ENCODE data around the gene TMEM198. TPM values are rescaled to one million over a fixed set of nuclear protein-coding genes. Genes with fewer than 3 reads are reported as not detected.
A peak's percentile ranks its signal among the peaks of the same experiment; 100 is the strongest.

TMEM198 gene
- total RNA-seq, 2 donors from 2014 or later, result 3.0 to 3.2 TPM

DNA sequence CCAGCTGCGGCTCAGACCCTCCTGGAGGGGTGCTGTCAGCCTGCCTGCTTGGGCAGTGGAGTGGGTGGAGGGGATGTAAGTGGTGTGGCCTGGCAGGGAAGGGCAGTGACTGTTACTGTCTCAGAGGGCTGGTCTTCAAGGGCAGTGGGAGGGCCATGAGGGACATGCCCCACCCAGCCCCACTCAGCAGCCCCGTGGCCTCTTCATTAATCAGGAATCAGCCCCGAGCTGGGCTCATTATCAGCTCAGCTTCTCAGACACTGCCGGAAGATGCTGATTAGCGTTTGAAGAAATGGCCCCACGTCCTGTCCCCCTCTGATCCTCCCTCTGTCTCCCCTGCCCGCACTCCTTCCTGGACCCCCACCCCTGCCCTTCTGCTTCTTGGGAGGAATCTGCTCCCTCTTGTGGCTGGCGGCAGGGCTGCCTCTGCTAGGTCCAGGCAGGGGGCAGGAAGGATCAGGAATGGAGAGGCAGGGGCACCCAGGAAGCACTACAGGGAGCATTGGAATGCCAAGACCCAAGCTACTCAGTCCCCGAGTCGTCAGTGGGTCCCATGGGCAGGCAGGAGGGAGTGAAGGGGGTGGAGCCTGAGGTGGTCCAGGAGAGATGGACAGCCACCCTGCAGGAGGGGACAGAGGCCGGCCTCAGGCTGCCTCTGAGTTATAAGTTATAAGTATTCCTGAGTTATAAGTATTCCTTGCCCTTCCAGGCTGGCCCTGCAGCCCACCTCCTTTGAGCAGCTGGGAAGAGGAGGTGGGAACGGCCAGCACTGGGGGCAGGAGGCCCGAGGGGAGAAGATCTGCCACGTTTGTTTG lies 22.6 kb upstream of the TMEM198 start:
- intact Hi-C loops (cut with DNase I), result no loop called here
- no peak for DNase-seq (ENCODE audit: low spot score)

DNA sequence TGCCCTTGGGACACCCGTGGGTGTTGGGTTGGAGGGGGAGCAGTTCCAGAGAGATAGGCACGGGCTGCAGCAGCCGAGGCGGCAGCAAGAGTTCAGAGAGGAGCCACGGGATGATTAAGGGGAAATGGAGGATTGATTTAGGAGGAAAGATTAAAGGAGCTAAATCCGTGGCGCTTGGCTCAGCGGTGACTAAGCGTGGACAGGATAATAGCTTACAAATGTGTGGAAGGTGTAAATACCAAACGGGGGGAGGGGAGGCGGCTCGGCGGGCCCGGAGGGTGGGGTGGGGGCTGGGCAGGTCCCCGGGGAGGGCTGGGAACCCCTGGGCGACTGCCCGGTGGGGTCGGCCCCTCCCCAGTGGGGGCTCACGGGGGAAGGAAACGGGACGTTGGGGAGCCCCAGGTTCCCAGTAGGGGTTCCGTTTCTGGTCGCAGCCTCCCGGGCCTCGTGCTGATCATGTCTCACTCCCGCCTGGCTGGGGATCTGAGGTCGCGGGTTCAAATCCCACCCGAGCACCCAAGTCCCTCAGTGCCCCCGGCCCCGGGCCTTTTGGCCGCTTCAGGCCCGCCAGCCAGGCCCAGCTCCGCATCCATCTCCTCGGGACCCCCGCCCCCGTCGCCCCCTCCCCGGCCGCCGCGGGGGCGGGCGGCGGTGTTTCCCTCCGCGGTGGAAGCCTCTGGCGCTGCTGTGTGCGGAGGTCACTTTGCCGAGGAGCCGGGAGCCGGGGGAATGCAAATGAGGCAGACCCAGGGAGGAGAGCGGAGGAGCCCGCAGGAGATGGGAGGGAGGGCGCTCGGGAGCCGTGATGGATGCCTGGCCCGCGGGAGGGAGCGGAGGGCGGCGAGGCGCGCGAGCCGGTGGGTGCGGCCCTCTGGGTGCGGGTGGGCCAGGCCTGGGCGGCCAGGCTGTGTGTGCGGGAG lies 21.5 kb upstream of the TMEM198 start:
- intact Hi-C loops (cut with DNase I), result no loop called here
- DNase-seq (ENCODE audit: low spot score), result no peak

DNA sequence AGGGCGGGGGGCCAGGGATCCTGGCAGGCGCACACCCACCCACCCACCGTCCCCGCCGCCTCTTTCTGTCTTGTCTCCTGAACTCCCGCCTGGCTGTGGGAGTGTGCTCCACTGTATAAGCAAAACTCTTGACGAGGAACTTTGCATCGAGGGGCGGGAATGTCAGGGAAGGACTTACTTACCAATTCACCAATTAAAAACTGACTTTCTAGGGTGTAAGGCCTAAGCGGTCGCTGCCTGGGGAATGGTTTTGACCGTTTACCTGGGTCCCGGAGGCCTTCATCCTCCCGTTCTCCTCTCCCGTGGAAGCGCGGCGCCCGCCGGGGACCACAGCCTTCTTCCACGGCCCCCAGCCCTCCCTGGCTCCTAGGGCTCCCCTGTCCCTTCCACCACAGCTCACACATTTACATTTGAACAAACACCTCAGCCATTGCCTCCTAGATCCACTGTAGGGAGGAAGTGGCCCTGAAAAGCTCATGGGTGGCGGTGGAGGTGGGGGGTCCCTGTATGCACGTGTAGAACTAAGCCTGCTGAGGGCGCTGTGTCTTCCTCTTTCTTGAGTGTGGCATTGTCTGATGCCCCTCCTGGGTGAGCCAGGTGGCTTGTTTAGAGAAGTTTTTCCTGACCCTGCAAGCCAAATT lies 20.7 kb upstream of the TMEM198 start:
- no peak for DNase-seq (ENCODE audit: low spot score)
- intact Hi-C loops (cut with DNase I), result no loop called here

DNA sequence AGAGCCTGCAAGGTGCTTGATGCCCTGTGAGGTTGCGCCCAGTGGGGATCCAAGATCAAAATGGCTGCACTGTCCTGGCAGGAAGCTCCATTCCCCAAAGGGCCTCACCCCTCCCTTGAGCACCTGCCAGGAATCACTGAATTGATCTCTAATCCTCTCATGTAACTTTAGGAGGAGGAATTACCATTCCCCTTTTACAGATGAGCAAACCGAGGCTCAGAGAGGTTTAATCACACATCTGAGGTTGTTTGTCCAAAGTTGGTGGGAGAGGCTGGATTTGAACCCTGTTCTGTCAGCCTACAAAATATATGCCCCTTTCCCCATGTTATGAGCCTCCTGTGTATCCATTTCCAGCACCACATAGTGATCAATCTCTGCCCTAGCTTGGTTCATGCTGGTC lies 19.0 kb upstream of the TMEM198 start:
- intact Hi-C loops (cut with DNase I), result loop anchor here in 1 of 2 donors (5.0 kb wide), 1 partner anchor 123 kb away; no protein-coding TSS in a partner anchor
- no peak for DNase-seq (ENCODE audit: low spot score)

DNA sequence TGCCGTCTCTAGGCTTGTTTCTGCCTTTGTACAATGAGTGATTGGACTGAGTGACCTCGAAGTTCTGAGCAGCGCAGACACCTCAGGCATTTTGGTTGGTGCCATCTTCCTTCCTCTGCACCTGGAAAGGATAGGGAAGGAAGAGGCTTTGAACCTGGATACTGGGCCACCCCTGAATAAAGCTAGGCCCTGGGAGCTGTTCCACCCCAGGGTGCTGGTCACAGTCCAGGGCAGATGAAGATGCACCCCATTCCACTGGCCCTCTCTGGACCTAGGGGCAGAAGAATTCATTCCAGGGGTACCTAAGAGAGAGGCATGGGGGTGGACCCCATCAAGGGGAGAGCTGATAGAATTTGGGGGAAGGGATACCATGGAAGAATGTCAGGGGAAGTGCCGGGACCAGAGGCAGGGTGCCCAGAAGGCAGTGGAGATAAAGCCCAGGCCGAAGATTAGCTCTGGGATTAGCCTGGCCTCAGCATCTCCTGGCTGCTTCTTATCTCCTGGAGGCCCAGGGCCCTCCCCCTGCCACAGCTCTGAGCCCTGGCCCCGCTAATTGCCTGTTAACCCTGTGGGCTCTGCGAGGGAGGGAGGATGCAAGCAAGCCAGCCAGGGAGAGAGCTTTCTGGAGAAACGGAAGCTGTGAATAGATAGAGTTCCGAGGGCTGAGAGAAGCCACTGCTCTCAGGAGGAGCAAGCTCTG lies 18.1 kb upstream of the TMEM198 start:
- DNase-seq (ENCODE audit: low spot score), result no peak
- intact Hi-C loops (cut with DNase I), result loop anchor here in 1 of 2 donors (5.0 kb wide), 1 partner anchor 123 kb away; no protein-coding TSS in a partner anchor

DNA sequence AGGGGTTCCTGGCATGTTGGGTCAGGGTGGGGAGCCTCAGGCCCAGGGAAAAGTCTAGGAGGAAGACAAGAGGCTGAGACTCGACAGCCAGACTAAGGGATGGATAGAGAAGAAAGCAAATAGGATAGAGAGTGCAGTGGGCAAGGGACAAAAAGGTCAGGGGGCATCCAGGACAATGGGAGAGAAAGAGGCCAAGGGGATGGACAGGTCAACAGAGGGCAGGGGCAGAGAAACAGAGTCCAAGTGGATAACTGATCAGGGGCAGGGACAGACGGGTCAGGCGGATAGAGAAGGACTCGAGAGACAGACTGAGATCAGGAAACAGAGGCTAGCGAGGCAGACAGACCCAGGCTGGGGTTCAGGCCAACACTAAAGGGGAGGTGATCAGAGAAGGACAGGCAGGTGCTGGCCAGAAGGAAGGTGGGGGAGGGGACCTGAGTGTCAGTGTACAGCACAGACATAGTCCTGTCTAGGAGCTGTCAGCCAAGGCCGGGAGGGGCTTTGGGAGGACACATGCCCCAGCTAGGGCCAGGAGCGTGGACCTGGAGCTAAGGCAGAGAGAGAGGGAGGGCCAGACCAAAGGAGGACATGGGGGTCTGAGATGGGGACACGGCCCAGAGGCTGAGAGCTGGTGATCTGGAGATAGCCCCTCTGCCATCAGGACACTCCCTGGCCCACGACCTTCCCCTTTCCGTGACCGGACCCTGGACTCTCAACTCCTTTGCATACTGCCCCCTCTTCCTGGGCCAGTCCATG lies 17.3 kb upstream of the TMEM198 start:
- DNase-seq (ENCODE audit: low spot score), result no peak
- intact Hi-C loops (cut with DNase I), result loop anchor here in 1 of 2 donors (5.0 kb wide), 1 partner anchor 124 kb away; no protein-coding TSS in a partner anchor

DNA sequence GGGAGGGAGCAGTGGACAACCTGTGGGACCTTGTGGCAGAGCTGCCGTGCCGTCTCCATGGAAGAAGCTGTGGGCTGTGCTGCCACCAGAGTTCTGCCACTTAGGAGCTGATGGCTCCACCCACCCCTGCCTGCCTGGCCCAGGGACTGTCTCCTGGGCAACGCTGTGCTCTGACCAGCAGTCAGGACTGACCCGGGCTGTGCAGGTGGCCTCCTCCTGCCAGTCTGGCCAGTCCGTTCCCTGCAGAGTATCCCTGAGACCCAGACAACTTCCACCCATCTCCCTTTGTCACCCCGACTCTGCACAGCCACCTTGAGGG lies 16.8 kb upstream of the TMEM198 start:
- DNase-seq (ENCODE audit: low spot score), result no peak
- intact Hi-C loops (cut with DNase I), result loop anchor here in 1 of 2 donors (5.0 kb wide), 1 partner anchor 125 kb away; no protein-coding TSS in a partner anchor

DNA sequence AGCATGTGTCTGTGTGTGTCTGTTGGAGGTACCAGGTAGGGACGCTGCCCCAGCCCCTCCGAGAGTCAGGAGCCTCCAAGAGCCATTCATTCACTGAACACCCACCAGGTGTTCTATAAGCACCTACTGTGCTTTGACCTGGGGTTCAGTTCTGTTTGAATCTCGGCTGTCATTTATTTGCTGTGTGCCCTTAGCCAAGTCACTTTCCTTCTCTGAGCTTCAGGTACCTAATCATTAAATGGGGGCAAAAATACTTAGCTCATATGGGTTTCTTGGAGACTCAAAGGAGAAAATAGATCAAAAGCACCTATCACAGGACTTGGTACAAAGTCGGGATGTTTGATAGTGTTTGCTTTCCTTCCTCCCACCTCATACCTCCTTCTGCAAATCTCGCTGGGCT lies 16.4 kb upstream of the TMEM198 start:
- no peak for DNase-seq (ENCODE audit: low spot score)
- intact Hi-C loops (cut with DNase I), result loop anchor here in 1 of 2 donors (5.0 kb wide), 1 partner anchor 125 kb away; no protein-coding TSS in a partner anchor

DNA sequence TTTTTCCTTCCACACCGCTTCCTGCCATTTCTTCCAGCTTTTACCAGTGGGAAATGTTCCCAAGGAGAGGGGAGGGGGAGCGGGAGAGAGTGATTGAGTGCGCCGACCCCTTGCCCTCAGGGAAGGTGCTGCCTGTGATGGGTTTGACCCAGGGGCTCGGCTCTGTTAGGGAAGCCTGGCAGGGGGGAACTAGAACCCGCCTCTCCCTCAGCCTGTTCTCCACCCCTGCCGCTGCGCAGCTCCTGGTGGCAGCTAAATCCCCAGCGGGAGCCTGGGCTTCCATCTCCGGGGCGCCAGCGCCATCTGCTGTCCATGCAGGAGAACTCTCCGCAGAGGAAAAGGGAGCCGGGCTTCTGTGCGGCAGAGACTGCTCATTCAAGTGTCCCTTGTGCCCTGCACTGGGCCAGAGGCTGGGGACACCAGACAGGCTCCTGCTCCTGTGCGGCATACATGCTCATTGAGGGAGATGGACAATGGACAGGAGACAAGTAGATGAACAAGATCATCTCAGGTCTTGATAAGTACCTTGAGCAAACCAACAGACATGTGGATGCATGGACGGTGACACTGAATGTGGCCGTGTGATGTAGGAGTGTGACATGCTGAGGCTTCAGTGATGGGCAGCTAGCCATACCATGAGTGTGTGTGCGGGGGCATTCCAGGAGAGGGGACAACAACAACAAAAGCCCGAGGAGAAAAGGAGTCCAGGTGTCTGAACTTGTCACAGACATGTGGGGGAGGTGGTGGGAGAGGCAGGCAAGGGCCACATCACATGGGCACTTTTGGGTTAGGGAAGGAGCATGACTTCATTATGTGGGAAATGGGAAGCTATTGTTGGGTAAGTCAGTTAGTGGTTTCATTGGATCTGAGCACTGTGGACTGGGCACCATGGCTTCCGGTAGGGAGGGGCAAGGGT lies 13.5 kb upstream of the TMEM198 start:
- peak; percentile 95 for DNase-seq (ENCODE audit: low spot score)

DNA sequence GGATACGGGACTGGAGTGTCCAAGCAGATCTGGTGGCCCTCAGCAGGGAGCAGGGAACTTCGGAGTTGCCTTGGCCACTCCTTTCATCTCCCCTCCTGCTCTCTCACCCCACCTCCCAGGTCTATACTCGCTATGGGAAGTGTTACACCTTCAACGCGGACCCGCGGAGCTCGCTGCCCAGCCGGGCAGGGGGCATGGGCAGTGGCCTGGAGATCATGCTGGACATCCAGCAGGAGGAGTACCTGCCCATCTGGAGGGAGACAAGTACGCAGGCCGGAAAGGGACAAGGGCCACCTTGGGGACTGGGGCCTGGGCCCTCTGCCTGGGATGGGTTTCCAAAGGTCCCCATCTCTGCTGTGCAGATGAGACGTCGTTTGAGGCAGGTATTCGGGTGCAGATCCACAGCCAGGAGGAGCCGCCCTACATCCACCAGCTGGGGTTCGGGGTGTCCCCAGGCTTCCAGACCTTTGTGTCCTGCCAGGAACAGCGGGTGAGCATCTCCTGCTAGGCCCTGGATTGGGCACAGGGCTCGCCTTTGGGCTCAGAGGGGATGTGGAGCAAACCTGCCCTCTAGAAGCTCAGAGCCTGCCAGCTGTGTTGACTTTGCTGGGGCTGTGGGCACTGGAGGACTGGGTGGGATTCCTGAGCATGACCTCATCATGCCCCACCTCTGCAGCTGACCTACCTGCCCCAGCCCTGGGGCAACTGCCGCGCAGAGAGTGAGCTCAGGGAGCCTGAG lies 12.0 kb upstream of the TMEM198 start:
- intact Hi-C loops (cut with DNase I), result loop anchor here in 1 of 2 donors (2.0 kb wide), 1 partner anchor 129 kb away; no protein-coding TSS in a partner anchor
- no peak for DNase-seq (ENCODE audit: low spot score)

More for the DNA sequence above, 13.5 kb upstream of the TMEM198 start:
- intact Hi-C loops (cut with DNase I), result loop anchor here in 1 of 2 donors (2.0 kb wide), 1 partner anchor 128 kb away; no protein-coding TSS in a partner anchor

DNA sequence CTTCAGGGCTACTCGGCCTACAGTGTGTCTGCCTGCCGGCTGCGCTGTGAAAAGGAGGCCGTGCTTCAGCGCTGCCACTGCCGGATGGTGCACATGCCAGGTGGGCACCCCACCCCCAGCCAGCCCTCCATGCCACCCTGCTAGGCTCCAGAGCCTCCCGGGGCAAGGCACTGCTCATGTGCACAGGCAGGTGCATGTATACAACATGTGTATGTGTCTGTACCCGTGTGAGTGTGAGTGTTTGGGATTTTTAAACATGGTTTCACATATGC lies 11.5 kb upstream of the TMEM198 start:
- DNase-seq (ENCODE audit: low spot score), result no peak
- intact Hi-C loops (cut with DNase I), result no loop called here

DNA sequence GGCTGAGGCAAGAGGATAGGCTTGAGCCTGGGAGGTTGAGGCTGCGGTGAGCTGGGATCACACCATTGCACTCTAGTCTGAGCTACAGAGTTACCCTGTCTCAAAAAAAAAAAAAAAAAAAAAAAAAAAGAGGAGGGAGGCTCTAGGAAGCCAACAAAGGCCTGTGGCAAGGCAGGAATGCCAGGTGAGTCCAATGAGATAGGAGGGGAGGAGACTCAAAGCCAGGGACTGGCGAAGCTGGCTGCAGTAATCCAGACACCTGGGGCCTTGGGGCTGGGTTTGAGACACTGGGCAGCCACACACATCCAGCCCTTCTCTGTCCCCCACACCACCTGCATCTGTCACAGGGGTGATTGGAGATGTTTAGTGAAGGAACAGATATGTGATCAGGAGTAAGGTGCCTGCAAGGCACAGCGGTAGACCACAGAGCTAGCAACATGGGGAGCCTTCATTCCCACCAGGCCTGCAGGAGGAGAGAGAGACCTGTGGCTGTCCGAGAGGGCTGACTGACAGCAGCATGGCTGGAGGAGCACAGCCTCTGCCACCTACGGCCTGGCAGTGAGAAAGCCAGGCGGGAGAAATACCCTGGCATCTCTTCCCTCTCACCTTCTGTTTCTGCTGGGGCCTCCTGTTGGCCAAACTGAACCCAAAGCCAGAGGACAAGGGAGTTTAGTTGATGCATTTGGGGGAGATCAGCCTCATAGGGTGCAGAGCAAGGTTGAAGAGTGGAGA lies 9.7 kb upstream of the TMEM198 start:
- intact Hi-C loops (cut with DNase I), result no loop called here
- no peak for DNase-seq (ENCODE audit: low spot score)

DNA sequence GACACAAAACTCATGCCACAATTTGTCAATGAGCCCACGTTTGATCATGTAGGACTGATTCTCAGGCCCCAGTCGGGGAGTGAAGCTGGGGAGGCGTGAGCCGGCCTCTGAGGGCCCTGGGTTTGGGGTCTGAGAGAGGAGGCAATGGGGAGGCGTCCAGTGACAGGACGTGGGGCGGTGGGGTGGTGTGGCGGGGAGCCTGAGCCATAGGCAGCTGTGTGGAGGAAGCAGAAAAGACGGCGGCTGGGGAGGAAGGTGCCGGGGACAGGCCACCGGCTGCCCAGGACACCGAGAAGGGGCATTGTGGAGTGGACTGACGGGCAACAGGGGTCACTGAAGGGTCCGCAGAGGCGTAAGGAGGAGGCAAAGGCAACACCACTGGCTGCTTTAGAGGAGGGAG lies 7.4 kb upstream of the TMEM198 start:
- intact Hi-C loops (cut with DNase I), result no loop called here

DNA sequence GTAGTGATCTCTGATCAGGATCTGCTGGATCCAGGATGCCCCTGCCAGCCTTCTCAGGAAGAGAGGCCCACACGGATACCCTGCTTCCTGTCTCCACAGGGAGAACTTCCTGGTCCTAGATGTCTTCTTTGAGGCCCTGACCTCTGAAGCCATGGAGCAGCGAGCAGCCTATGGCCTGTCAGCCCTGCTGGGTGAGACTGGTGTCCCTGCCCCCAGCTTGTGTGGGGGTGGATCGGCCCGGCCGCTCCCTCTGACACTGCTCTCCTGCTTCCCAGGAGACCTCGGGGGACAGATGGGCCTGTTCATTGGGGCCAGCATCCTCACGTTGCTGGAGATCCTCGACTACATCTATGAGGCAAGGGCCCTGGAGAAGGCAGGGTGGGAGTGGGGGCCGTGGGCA lies 6.9 kb upstream of the TMEM198 start:
- intact Hi-C loops (cut with DNase I), result no loop called here
- no peak for DNase-seq (ENCODE audit: low spot score)

More for the DNA sequence above, 7.4 kb upstream of the TMEM198 start:
- DNase-seq (ENCODE audit: low spot score), result no peak

DNA sequence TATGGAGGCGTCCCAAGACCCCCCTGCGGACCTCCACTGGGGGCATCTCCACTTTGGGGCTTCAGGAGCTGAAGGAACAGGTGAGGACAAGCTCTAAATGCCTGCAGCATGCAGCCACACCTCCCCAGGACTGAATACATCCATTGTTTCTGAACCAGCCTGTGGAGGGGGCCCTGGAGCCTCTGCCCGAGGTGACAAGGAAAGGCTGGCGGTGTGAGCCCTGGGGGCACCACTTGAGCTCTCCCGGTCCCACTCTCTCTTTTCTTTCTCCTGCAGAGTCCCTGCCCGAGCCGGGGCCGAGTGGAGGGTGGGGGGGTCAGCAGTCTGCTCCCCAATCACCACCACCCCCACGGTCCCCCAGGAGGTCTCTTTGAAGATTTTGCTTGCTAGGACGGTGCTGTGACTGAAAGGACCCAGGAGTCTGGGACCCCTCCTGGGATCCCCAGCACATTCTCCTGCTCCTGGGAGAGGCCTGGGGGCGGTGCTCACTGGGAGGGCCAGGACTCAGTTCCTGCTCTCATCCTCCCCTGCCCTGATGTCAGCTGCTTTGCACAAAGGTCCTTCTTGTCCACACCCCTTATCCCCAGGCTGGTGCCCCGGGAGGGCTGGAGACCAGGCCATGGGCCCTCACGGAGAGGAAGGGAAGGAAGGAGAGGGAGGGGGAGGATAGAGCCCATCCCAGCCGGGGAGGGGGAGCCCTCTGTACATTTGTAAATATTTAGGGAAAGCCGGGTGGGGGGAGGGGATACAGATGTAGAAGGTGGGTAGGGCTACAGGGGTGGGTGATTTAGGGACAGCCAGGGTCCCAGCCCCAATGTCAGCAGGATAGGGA lies 6.0 kb upstream of the TMEM198 start:
- DNase-seq (ENCODE audit: low spot score), result no peak

More for the DNA sequence above, 6.0 kb upstream of the TMEM198 start:
- intact Hi-C loops (cut with DNase I), result no loop called here

All from posterior vena cava (tissue), 2 donors.